ENCODE results near the gene NFU1.

GRCh38 chr2:69471793-69472192, 34.6 kb upstream of the NFU1 start:
- TF ChIP-seq SIN3A (IDR thresholded peaks at IDR 0.05; ENCODE audit: borderline replicate concordance, insufficient read depth, low read length): no peak
- TF ChIP-seq POLR2AphosphoS5 (IDR thresholded peaks at IDR 0.05; ENCODE audit: low read depth, low read length): no peak

All from PFSK-1 (cell line).